GM21381 (cell line): ENCODE data around the gene EVI2A.
"Not testable (repeated sequence)": the region's sequence is repeated elsewhere in the genome, so short reads cannot be mapped to it uniquely, and the experiment has no call there.

Experiments used
- ATAC-seq: cut with Tn5 transposase; IDR thresholded peaks from one replicate; pipeline ENCODE4 v1.9.1; 2021; ENCODE audit warnings: mild to moderate bottlenecking, moderate library complexity; ENCODE audit not compliant: unreplicated experiment

The EVI2A gene, protein sequence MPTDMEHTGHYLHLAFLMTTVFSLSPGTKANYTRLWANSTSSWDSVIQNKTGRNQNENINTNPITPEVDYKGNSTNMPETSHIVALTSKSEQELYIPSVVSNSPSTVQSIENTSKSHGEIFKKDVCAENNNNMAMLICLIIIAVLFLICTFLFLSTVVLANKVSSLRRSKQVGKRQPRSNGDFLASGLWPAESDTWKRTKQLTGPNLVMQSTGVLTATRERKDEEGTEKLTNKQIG

DNA sequence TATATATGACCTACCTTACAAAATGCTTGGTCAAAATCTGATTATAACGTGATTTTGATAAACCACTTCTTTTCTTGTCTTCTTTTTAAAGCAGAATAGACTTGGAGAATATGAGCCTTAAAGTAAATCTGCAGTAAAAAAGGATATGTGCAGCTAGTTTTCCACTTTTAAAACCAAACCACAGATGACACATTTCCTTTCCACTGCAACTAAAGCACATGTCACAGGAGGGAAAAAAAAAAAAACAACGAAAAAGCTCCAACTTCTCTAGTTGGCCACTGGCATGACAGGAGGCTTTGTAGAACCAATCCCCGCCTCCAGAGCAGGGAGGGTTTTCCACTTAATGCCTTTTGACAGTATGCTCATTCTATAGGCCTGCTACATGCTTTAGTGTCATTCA is at the start of gene EVI2A:
Gene EVI2A, minus strand, starts transcription at position 142 of the 400 bp plus-strand sequence. CDS start 2,609 bp downstream, outside the sequence.
- ATAC-seq = no peak

DNA sequence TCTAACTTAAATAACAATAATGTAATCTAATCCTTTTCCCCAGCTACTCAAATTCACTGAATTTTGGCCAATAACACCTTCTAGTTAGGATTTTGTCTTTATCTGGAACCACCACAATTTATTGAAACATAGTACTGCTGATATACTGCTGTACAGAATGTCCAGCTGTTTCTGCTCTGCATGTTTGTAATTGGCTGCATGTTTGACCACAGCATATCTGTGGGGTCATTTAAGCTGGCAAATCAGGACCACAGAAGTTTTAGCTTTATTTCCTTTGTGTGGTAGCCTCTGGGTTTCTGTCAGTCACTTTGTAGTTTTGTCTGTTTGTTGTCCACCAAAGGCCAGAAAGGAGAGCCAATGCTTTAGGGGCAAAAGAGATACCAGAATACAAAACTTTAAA is 47.8 kb upstream of the EVI2A start:
- no peak for ATAC-seq

DNA sequence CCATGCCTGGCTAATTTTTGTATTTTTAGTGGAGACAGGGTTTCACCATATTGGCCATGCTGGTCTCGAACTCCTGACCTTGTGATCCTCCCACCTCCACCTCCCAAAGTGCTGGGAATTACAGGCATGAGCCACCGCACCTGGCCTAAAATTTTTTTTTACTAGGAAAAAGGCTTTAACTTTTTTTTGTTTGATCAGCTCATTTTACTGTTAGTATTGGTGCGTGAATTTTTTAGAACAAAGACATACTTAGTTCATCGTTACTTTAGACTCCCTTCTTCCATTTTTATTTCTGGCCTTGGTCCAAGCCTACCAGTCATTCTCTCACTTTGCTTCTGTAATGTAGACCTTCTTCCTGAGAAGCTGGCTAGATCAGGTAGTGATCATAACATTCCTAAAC is 44.7 kb upstream of the EVI2A start:
- no peak for ATAC-seq

DNA sequence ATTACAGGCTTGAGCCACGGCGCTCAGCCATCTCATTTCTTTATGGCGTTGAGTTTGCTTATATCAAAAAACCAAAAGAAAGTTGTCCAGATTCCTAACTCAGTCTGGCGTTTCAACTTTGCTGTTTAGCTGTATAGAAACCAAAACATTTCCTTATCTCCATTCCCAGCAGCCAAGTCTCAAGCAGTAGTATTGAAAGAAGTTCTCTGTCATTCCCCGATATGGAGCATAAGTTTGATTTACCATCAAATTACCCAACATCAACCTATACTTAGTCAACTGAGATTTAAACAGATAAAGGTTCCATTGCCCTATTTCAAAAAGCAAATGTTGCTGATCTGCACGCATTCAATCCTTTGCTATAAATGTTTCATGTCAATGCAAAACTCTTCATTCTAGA is 42.6 kb upstream of the EVI2A start:
- ATAC-seq = no peak

DNA sequence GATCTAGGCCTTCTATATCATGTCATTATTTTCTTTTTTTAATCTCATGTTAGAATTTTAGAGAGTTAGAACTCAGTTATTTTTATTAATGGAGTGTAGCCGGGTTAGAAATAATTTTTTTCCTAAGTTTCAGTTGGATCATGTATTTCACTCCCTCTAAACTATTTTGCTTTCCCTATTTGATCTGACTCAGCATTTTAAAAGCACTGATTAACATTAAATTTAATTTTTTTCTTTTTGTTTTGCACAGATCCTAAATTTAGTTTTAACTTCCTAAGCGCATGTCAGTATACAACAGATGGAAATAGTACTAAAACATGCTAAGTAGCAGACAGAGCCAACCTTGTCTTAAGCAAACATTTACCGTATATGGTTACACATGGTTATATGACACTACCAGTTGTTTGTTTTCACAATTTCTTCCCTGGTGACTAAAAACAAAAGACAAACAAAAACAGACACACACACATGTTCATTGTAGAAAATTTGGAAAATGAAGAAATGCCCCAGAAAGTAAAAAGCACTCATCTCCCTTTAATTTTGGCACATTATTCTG is 36.5 kb upstream of the EVI2A start:
- ATAC-seq = no peak

DNA sequence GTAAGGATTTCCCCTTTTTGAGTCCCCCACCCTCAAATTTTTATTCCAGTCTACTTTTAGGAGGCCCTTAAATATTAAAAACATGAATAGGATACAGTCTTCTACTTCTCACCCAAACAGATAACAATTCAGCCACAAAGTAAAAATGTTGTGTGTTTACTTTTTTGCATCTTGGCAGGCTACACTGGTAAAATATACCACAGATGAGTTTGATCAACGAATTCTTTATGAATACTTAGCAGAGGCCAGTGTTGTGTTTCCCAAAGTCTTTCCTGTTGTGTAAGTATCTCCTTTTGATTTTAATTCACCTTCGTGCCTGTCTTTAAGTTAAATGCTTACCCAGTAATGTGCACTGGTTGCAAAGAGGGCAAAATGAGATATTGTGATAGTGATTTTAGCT is 35.7 kb upstream of the EVI2A start:
- ATAC-seq = no peak

DNA sequence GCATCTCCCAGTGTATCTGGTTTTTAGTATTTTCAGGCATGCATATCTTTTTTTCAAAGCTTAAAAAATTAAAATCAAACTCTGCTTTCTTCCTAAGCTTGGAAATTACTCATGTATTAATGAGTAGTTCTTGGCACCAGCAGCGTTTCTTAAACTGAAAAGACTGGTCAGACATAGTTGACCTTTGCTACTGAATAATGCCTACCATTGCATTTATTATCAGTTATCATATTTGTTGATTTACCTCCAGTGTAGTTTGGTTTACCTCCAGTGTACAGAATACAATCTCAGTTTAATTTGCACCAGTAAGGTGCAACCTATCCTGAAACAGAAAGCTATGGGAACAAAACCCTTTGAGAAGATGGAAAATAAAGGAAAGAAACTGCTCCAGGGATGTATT is 34.5 kb upstream of the EVI2A start:
- ATAC-seq = no peak

DNA sequence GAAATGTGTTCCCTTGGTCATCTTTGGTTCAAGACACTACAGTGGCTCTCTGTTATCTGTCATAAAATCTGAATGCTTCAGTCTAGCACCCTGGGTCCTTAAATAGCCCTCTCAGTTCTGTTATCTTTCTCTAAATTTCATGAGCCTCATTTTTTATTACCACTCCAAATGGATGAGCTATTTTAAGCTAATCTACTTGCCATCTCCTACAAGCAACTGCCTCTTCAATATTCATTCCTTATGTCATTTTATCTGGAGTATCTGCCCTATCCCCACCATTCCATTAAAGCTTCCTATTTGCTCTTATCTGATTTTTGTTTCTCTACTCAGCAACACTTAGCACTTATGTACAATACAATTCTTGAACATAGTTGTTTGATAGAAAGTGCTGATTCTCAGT is 28.0 kb upstream of the EVI2A start:
- no peak for ATAC-seq

DNA sequence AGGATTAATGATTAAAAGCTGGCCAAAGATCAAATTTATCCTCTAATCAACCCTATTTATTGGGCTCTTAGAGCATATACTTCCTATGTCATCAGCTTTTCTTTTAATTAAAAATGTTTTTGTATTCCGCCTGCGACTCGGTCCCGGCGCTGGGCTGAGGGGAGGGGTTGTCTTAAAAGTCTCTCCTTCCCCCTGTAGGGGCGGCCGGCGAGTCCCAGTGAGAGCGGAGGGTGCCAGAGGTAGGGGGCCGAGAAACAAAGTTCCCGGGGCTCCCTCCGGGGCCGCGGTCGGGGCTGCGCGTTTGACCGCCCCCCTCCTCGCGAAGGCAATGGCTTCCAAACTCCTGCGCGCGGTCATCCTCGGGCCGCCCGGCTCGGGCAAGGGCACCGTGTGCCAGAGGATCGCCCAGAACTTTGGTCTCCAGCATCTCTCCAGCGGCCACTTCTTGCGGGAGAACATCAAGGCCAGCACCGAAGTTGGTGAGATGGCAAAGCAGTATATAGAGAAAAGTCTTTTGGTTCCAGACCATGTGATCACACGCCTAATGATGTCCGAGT is 23.8 kb upstream of the EVI2A start:
- ATAC-seq = not testable (repeated sequence)

DNA sequence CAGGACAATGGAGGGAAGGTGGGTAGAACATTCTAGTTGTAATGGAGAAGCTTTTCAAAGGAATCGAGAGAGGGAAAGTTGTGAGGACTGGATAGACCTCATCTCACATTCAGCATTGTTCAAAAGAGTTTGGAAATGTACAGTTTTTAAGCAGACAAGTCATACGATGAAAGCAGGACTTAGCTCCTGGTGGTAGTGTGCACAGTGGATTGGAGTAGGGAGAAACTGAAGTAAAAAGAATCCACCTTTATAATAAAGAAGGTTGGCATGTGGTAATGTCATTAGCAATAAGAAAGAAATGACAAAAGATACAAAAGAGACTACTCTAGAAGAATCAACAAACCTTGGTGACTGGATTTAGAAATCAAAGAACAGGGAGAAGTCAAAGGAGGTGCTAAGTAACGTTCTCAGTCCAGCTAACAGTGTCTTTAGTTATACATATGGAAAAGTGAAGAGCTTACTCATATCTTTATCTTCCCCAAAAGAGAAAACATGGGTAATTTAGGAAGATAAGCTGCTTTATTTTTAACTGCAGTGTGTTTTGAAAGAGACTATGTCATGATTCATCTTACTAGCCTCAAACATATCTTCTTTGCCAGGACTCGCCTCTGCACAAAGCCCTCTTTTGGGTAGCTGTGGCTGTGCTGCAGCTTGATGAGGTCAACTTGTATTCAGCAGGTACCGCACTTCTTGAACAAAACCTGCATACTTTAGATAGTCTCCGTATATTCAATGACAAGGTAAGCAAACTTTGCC is 18.7 kb upstream of the EVI2A start:
- ATAC-seq = no peak

DNA sequence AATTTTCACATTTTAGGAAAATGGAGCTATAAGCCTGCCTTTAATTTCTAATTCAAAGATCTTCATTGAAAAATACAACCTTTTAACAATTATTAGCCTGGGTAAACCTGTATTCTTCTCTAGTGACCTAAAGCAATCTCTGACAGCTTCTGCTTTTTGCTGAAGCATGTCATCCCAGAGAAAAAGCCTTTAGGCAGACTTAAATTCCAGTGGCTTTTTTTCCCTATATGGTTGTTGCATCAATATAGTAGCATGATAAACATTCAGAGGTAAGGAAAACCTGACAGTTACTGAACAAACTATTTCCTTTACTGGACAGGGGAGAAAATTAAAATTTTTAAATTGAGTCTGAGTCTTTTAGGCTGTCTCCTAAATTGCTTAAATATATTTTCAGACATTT is 7.8 kb upstream of the EVI2A start:
- ATAC-seq = no peak

DNA sequence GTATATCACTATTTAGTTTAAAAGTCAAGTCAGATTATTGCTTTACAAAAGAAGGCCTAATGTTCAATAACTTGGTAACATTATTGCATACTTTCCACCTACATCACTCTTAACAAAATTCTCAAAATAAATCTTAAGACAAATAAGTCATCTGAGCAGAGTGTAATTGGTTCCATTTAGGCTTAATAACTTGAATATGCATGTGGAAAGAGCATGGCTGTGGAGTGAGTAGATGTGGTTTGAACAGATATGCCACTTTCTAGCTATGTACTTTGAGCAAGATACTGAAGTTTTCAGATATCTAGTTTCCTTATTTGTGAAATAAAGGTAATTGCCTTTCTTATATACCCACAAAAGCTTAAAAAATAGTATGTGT is 6.7 kb upstream of the EVI2A start:
- no peak for ATAC-seq

DNA sequence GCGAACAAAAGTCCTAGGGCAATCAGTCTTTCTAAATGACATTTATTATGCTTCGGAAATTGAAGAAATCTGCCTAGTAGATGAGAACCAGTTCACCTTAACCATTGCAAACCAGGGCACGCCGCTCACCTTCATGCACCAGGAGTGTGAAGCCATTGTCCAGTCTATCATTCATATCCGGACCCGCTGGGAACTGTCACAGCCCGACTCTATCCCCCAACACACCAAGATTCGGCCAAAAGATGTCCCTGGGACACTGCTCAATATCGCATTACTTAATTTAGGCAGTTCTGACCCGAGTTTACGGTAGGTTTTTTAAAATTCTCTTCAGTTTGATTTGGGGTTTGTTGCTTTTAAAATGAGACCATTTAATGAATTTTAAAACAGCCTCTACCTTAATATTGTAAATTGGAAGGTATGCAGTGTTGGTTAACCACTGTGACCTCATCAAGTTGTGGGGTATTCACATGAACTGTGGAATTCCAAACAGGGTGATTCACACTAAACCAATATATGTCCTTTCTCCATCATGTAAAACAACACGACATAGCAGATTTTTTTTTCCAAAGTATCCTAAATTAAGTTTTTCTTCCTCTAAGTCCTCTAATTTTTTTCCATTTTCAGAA is 6.2 kb upstream of the EVI2A start:
- ATAC-seq = no peak

DNA sequence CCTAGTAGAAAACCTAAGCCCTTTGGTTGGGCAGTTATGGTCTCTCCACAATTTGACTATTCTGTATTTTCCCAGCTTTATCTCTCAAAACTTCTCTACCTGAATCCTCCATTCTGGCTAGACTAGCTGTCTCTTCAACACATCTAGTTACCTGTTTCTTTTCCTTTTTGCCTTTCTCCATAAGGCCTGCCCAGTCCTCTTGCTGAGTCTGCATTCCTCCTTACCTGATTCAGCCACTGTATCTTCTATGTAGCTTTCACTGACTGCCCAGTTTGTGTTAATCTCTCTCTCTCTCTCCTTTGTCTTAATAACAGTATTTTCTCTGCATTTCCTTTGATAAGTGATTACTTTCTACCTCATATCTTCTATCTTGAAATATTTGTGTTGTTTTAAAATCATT is 2.1 kb upstream of the EVI2A start:
- ATAC-seq = no peak

DNA sequence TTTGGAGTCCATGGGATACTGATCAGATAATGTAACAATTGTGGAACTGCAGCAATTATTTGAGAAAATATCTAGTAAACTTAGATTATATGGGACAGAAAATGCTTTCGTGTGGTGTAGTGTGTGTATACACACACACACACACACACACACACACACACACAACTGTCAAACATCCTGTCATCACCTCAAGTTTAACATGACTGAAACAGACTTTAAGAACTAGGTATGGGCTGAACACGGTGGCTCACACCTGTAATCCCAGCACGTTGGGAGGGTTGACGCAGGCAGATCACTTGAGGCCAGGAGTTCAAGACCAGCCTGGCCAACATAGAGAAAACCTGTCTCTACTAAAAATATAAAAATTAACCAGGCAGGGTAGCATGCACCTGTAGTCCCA is 544 bp upstream of the EVI2A start:
- ATAC-seq = no peak

DNA sequence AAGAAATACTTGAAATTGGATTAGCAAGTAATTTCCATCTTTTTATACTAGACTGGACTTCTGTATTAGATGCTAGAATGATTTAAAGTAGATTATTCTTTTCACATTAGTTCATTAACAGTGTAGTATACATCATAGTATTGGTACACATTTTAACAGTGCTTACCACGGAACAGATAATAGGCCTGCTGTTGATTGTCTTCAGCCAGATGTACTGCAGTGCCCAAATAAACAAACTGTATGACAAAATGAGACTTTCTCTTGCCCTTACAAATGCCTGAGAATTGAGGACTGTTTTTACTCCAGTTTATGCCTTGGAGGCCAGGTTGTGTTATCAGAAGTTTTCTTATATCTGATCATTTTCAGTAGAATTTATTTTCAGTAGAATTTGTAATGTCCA is 631 bp downstream of the EVI2A start:
- ATAC-seq = no peak

DNA sequence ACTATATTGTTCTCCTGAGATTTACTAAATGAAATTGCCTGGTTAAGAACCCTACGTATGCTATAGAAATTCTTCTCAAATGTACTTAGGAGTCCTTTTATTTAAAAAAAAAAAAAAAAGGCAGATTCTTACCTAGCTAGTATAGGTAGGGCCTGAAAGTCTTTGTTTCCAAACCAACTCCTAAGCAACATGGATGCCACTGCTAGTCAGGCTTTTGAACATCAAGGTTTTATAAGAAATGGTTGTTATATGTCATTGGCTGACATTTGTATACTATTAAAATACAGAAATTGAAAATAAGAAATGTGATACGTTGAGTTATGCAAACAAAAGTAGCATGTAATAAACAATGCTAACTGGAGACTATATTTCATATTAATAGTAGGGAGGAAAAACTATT is 1.2 kb downstream of the EVI2A start:
- ATAC-seq = no peak

DNA sequence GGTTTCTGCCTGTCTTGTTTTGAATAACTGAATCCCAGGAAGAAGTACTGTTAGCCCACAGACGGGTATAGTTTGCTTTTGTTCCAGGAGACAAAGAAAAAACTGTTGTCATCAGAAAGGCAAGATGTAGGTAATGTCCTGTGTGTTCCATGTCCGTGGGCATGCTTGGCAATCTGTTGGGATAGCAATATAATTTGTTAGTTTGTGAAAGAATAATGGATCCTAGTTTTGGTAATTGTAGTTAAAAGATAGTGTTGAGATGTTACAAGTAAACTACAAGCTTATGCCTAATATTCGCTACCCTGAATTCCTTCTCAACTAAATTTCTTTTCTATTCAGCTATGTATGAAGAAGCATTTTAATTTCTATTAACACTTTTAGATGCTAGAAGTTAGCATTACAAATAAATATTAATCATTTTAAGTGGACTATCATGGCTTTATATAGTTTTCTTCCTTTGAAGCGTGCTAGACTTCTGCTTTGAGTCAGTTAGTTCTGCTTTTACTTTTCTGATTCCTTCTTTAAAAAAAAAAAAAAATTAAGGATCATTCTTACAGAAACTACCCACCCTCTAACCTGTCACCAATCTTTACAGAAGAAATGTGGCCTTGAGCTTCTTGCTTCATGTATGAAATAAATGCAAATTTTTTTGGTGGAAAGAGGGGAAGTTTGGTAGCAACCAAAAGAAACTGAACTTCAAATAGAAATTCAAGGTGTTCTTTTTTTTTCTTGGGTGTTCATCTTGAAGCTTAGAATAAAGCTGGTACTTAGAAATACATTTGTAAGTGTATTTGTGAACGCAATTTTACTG is 2.4 kb downstream of the EVI2A start:
- ATAC-seq = no peak

DNA sequence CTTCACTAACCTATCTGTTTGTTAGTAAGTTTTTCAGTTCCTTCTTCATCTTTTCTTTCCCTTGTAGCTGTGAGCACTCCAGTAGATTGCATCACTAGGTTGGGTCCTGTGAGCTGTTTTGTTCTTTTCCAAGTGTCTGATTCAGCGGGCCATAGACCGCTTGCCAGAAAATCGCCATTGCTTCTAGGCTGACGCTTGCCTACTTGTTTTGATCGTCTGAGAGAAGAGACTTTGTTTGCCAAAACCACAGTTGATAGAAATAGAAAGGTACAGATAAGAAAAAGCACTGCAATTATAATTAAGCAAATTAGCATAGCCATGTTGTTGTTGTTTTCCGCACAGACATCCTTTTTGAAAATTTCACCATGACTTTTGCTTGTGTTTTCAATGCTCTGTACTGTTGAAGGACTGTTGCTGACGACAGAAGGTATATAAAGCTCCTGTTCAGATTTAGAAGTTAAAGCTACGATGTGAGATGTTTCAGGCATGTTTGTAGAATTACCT is 3.1 kb downstream of the EVI2A start:
- no peak for ATAC-seq

DNA sequence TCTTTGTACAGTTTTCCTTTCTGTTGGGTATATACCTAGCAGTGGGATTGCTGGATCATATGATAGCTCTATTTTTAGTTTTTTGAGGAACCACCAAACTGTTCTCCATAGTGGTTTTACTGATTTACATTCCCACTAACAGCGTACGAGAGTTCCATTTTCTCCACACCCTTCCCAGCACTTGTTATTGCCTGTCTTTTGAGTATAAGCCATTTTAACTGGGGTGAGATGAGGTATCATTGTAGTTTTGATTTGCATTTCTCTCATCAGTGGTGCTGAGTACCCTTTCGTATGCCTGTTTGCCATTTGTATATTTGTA is 6.7 kb downstream of the EVI2A start:
- no peak for ATAC-seq
